ENCODE results near the gene CTCFL.

DNA sequence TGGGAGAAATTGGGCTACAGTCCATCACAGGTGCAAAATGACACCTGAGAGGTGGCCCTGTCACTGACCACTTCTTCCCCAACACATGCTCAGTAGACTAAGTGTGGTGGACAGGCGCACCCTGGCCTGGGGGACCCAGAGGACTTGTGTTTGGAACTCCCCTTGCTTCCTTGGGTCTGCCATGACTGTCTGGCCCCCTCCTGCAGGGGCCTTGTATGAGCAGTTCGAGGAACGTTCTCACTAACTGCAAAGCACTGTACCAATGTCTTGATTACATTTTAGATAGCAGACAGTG is 32.0 kb upstream of the CTCFL start:
- TF ChIP-seq, protein P1, sequence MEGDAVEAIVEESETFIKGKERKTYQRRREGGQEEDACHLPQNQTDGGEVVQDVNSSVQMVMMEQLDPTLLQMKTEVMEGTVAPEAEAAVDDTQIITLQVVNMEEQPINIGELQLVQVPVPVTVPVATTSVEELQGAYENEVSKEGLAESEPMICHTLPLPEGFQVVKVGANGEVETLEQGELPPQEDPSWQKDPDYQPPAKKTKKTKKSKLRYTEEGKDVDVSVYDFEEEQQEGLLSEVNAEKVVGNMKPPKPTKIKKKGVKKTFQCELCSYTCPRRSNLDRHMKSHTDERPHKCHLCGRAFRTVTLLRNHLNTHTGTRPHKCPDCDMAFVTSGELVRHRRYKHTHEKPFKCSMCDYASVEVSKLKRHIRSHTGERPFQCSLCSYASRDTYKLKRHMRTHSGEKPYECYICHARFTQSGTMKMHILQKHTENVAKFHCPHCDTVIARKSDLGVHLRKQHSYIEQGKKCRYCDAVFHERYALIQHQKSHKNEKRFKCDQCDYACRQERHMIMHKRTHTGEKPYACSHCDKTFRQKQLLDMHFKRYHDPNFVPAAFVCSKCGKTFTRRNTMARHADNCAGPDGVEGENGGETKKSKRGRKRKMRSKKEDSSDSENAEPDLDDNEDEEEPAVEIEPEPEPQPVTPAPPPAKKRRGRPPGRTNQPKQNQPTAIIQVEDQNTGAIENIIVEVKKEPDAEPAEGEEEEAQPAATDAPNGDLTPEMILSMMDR (IDR thresholded peaks at IDR 0.05) = no peak
- TF ChIP-seq POLR2A (IDR thresholded peaks at IDR 0.05) = no peak
